Caco-2 (cell line): Measurements from ENCODE around the gene ZNF883. TPM values are rescaled to one million over a fixed set of nuclear protein-coding genes. Genes with fewer than 3 reads are reported as not detected.
A peak's percentile ranks its signal among the peaks of the same experiment; 100 is the strongest.

Experiments used
- BruUV-seq: library from RNA; stranded (reverse); fragments of 400-500 nt; replicated peaks from 2 replicates; lab custom pipeline; 2021; lab: Mats Ljungman, UMichigan
- CTCF ChIA-PET: fragments of 300-600 bp; sonication (Branson Sonifier 250); formaldehyde crosslinking; loops from one replicate; lab custom pipeline; 2022; ENCODE audit warnings: antibody characterized with exemption; lab: Charles Lee
- POLR2A ChIA-PET: fragments of 300-600 bp; sonication (Branson Sonifier 250); formaldehyde crosslinking; loops from one replicate; lab custom pipeline; 2022; ENCODE audit warnings: antibody characterized with exemption; lab: Charles Lee
- DNase-seq, 2 experiments: peaks; one replicate each; pipeline versions ENCODE4 v3.0.0 to v3.0.0-alpha.2; 2020 to 2022
- H3K27me3 ChIP-seq: replicated peaks from 2 replicates; pipeline ENCODE4 v1.6.0; 2011; ENCODE audit warnings: low read length; ENCODE audit not compliant: control insufficient read depth, insufficient read depth
- H3K36me3 ChIP-seq: 2 replicates; pipeline ENCODE4 v1.5.1; 2011; ENCODE audit warnings: low read length; ENCODE audit not compliant: control insufficient read depth, insufficient read depth
- H3K4me1 ChIP-seq: fragments of 250-450 bp; sonication (Bioruptor Pico); 2 replicates; pipeline ENCODE4 v1.5.1; 2020; ENCODE audit warnings: mild to moderate bottlenecking
- H3K4me3 ChIP-seq: 2 replicates; pipeline ENCODE4 v1.5.1; 2011; ENCODE audit warnings: low read depth, mild to moderate bottlenecking, control low read depth, low read length
- H3K9me3 ChIP-seq: fragments of 250-450 bp; sonication (Bioruptor Pico); 2 replicates; pipeline ENCODE4 v1.5.1; 2020; ENCODE audit warnings: mild to moderate bottlenecking, moderate library complexity
- H3K27ac Mint-ChIP-seq: one replicate; pipeline ENCODE4 v1.8.0; 2022; ENCODE audit warnings: mixed read lengths; ENCODE audit not compliant: unreplicated experiment
- H3K27me3 Mint-ChIP-seq: one replicate; pipeline ENCODE4 v1.8.0; 2022; ENCODE audit warnings: mixed read lengths; ENCODE audit not compliant: insufficient read depth, unreplicated experiment
- H3K36me3 Mint-ChIP-seq: one replicate; pipeline ENCODE4 v1.8.0; 2022; ENCODE audit warnings: mild to moderate bottlenecking, mixed read lengths; ENCODE audit not compliant: insufficient read depth, unreplicated experiment
- H3K4me1 Mint-ChIP-seq: one replicate; pipeline ENCODE4 v1.8.0; 2022; ENCODE audit warnings: low read depth, mixed read lengths; ENCODE audit not compliant: unreplicated experiment
- H3K4me3 Mint-ChIP-seq: one replicate; pipeline ENCODE4 v1.8.0; 2022; ENCODE audit warnings: mild to moderate bottlenecking, moderate library complexity, mixed read lengths; ENCODE audit not compliant: unreplicated experiment
- H3K9me3 Mint-ChIP-seq: one replicate; pipeline ENCODE4 v1.8.0; 2022; ENCODE audit warnings: mixed read lengths; ENCODE audit not compliant: unreplicated experiment
- intact Hi-C: fragments of 100-400 bp; cut with micrococcal nuclease; formaldehyde crosslinking; loops from one replicate; pipeline ENCODE4 v1.10.0; 2022; ENCODE audit not compliant: unreplicated experiment
- total RNA-seq: library from RNA; stranded (reverse); gene quantifications from 2 replicates; pipeline ENCODE4 v1.2.3, GENCODE V29; 2022
- TF ChIP-seq, protein P1 (sequence below), 2 experiments: fragments of 200-600 bp in 1 of 2; IDR thresholded peaks; 1 replicate in 1 of 2; 2 replicates in 1 of 2; pipeline versions ENCODE4 v1.5.1 to v1.8.0; 2011 to 2022; ENCODE audit warnings: antibody characterized with exemption in 1 of 2, control low read depth in 1 of 2, inconsistent platforms in 1 of 2, low read depth in 1 of 2, low read length in 1 of 2, mild to moderate bottlenecking in 1 of 2, moderate library complexity in 1 of 2; ENCODE audit not compliant: insufficient read depth in 1 of 2, severe bottlenecking in 1 of 2, unreplicated experiment in 1 of 2

Gene ZNF883
- total RNA-seq, 1 experiment from 2014 or later: not detected

DNA sequence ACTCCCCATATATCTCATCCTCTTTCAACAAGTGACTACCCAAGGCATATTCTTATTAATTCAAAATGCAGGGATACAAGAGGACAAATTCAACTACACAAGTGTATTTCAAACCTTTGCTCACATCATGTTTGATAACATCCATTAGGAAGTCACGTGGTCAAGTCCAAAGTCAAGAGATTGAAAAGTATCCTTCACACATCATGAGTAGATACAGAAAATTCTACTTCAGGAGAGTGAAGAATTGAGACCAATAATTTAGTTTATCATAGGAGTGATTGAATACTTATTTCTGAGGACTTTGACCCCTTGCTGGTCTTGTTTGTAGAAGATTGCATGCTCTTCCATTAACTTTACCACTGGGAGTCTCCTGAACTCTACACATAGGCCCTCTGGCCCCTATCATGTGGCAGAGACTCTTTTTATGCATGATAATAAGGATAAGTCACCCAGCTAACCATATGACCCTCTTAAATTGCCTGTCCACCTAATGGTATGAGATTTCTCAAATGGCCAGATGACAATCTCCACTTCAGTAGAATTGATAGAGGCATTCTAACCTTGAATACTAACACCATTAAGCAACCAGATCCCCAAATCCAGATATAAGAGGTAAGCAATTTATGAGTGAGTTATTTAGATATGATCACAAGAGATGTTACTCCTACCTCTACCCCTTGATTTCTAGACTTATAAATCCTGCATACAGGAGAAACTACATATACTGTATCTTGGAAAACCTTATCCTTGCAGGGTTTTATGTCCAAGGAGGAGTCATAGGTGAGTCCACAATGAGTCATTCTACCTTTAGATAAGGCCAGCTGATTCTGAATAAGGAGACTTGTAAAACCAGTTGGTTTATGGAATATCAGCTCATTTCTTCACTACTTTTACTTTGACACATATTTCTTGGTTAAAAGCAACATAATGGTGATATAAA, 94.7 kb downstream of the ZNF883 start:
- no peaks in the 10 kb centered on the region for H3K36me3 ChIP-seq
- no peak overlapping the region for H3K4me3 Mint-ChIP-seq
- ChIA-PET POLR2A (no interaction called here), CTCF (no interaction called here)
- peaks cover 17% of the 10 kb centered on the region for H3K9me3 Mint-ChIP-seq
- peak in 1 of 2 experiments; percentile 24 for DNase-seq
- no peaks in the 10 kb centered on the region for H3K27me3 Mint-ChIP-seq
- H3K36me3 Mint-ChIP-seq: no peaks in the 10 kb centered on the region
- peaks cover 8% of the 10 kb centered on the region for H3K9me3 ChIP-seq
- TF ChIP-seq, protein P1, sequence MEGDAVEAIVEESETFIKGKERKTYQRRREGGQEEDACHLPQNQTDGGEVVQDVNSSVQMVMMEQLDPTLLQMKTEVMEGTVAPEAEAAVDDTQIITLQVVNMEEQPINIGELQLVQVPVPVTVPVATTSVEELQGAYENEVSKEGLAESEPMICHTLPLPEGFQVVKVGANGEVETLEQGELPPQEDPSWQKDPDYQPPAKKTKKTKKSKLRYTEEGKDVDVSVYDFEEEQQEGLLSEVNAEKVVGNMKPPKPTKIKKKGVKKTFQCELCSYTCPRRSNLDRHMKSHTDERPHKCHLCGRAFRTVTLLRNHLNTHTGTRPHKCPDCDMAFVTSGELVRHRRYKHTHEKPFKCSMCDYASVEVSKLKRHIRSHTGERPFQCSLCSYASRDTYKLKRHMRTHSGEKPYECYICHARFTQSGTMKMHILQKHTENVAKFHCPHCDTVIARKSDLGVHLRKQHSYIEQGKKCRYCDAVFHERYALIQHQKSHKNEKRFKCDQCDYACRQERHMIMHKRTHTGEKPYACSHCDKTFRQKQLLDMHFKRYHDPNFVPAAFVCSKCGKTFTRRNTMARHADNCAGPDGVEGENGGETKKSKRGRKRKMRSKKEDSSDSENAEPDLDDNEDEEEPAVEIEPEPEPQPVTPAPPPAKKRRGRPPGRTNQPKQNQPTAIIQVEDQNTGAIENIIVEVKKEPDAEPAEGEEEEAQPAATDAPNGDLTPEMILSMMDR (IDR thresholded peaks at IDR 0.05; ENCODE audit: insufficient read depth in 1 of 2, low read depth in 1 of 2, low read length in 1 of 2, severe bottlenecking in 1 of 2, unreplicated experiment in 1 of 2): no peak
- no peaks in the 10 kb centered on the region for H3K27me3 ChIP-seq
- no peak overlapping the region for H3K4me3 ChIP-seq
- peak overlapping the region; percentile 30 for H3K27ac Mint-ChIP-seq
- peaks cover 35% of the 10 kb centered on the region for H3K4me1 Mint-ChIP-seq
- no TSS peak for BruUV-seq
- intact Hi-C loops: no loop called here
- H3K4me1 ChIP-seq: peaks cover 29% of the 10 kb centered on the region

DNA sequence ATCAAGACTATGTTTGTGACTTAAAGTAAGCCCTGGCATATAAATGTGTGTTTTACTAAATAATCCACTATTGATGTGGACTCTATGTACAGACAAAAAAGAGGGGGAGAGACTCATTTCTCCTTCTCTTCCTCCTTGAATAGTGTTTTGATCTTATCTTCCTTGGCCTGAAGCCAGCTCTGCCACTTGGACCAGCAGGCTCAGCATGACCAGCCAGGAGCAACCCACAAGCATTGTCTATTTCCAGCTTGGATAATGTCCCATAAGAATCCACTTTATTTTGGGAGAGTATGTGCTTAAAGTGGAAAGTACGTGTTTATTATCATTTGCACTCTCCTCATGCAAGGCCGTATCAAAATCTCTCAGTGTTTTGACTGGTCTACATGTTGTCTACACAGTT, 97.5 kb downstream of the ZNF883 start:
- POLR2A ChIA-PET: no interaction called here
- no peaks in the 10 kb centered on the region for H3K27me3 ChIP-seq
- intact Hi-C loops: no loop called here
- TF ChIP-seq, protein P1 (IDR thresholded peaks at IDR 0.05; ENCODE audit: insufficient read depth in 1 of 2, low read depth in 1 of 2, low read length in 1 of 2, severe bottlenecking in 1 of 2, unreplicated experiment in 1 of 2): no peak
- CTCF ChIA-PET: no interaction called here
- H3K9me3 ChIP-seq: peaks cover 8% of the 10 kb centered on the region
- DNase-seq: no peak
- Mint-ChIP-seq H3K4me1 (peaks cover 25% of the 10 kb centered on the region), H3K27me3 (no peaks in the 10 kb centered on the region), H3K9me3 (peaks cover 26% of the 10 kb centered on the region), H3K36me3 (no peaks in the 10 kb centered on the region), H3K27ac (no peak overlapping the region), H3K4me3 (no peak overlapping the region)
- H3K4me1 ChIP-seq: peaks cover 29% of the 10 kb centered on the region
- no peak overlapping the region for H3K4me3 ChIP-seq
- BruUV-seq: no TSS peak
- no peaks in the 10 kb centered on the region for H3K36me3 ChIP-seq

DNA sequence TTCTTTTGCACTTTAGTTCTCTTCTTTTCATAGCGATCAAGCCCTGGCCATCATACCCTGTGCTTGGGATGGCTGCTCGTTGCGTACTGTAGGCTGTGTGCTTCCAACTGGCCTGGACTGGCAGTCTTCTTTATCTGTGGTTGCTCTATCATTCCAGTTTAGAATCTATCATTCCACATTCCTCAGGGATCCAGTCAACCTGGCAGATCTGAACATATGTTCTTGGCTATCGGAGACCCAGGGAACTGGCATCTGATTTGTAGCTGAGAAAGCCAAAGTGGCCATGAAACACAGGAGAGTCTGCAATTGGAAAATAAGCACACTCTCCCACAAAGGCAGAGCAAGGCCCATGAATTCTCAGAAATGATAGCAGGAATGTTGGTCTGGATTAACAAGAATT, 98.7 kb downstream of the ZNF883 start:
- H3K4me1 Mint-ChIP-seq: peaks cover 22% of the 10 kb centered on the region
- no peak for DNase-seq
- ChIA-PET POLR2A (no interaction called here), CTCF (interaction anchor here (1.1 kb wide), 1 partner anchor 11 kb away, joined by 3 read pairs; no protein-coding TSS in a partner anchor)
- no peak overlapping the region for H3K4me3 ChIP-seq
- H3K36me3 ChIP-seq: no peaks in the 10 kb centered on the region
- BruUV-seq: no TSS peak
- H3K9me3 Mint-ChIP-seq: peaks cover 35% of the 10 kb centered on the region
- TF ChIP-seq, protein P1 (IDR thresholded peaks at IDR 0.05; ENCODE audit: insufficient read depth in 1 of 2, low read depth in 1 of 2, low read length in 1 of 2, severe bottlenecking in 1 of 2, unreplicated experiment in 1 of 2): no peak
- peaks cover 8% of the 10 kb centered on the region for H3K9me3 ChIP-seq
- intact Hi-C loops: no loop called here
- no peak overlapping the region for H3K4me3 Mint-ChIP-seq
- H3K27me3 Mint-ChIP-seq: no peaks in the 10 kb centered on the region
- H3K27me3 ChIP-seq: no peaks in the 10 kb centered on the region
- H3K36me3 Mint-ChIP-seq: no peaks in the 10 kb centered on the region
- peaks cover 26% of the 10 kb centered on the region for H3K4me1 ChIP-seq
- H3K27ac Mint-ChIP-seq: no peak overlapping the region
